Measurements from ENCODE around the gene ADGRF3.
"Not testable (repeated sequence)": the region's sequence is repeated elsewhere in the genome, so short reads cannot be mapped to it uniquely, and the experiment has no call there.

DNA sequence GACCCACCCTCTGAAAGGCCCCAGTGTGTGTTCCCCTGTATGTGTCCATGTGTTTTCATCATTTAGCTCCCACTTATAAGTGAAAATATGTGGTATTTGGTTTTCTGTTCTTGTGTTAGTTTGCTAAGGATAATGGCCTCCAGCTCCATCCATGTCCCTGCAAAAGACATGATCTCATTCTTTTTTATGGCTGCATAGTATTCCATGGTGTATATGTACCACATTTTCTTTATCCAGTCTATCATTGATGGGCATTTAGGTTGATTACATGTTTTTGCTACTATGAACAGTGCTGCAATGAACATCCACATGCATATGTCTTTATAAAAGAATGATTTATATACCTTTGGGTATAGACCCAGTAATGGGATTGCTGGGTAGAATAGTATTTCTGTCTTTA lies 22.1 kb downstream of the ADGRF3 start:
- TF ChIP-seq, protein P1, sequence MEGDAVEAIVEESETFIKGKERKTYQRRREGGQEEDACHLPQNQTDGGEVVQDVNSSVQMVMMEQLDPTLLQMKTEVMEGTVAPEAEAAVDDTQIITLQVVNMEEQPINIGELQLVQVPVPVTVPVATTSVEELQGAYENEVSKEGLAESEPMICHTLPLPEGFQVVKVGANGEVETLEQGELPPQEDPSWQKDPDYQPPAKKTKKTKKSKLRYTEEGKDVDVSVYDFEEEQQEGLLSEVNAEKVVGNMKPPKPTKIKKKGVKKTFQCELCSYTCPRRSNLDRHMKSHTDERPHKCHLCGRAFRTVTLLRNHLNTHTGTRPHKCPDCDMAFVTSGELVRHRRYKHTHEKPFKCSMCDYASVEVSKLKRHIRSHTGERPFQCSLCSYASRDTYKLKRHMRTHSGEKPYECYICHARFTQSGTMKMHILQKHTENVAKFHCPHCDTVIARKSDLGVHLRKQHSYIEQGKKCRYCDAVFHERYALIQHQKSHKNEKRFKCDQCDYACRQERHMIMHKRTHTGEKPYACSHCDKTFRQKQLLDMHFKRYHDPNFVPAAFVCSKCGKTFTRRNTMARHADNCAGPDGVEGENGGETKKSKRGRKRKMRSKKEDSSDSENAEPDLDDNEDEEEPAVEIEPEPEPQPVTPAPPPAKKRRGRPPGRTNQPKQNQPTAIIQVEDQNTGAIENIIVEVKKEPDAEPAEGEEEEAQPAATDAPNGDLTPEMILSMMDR (IDR thresholded peaks at IDR 0.05): not testable (repeated sequence)
- not testable (repeated sequence) for TF ChIP-seq ZFX (IDR thresholded peaks at IDR 0.05; ENCODE audit: borderline replicate concordance)
